HG03108 (cell line): ENCODE results near the gene ZBTB44.
"Not testable (repeated sequence)": the region's sequence is repeated elsewhere in the genome, so short reads cannot be mapped to it uniquely, and the experiment has no call there.

Experiments used
- ATAC-seq: cut with Tn5 transposase; IDR thresholded peaks from one replicate; pipeline ENCODE4 v1.9.1; 2021; ENCODE audit warnings: moderate library complexity; ENCODE audit not compliant: unreplicated experiment

The ZBTB44 gene

DNA sequence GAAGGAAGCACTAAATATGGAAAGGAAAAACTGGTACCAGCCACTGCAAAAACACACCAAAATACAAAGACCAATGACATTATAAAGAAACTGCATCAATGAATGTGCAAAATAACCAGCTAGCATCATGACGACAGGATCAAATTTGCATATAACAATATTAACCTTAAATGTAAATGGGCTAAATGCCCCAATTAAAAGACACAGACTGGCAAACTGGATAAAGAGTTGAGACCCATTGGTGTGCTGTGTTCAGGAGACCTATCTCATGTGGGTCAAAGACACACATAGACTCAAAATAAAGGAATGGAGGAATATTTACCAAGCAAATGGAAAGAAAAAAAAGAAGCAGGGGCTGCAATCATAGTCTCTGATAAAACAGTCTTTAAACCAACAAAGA is 63.0 kb downstream of the ZBTB44 start:
- not testable (repeated sequence) for ATAC-seq

DNA sequence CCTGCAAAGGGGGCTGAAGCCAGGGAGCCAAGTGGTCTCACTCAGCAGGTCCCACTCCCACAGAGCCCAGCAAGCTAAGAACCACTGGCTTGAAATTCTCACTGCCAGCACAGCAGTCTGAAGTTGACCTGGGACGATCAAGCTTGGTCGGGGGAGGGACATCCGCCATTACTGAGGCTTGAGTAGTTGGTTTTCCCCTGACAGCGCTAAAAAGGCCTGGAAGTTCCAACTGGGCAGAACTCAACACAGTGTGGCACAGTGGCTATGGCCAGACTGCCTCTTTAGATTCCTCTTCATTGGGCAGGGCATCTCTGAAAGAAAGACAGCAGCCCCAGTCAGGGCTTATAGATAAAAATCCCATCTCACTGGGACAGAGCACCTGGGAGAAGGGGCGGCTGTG is 64.8 kb downstream of the ZBTB44 start:
- ATAC-seq: not testable (repeated sequence)

DNA sequence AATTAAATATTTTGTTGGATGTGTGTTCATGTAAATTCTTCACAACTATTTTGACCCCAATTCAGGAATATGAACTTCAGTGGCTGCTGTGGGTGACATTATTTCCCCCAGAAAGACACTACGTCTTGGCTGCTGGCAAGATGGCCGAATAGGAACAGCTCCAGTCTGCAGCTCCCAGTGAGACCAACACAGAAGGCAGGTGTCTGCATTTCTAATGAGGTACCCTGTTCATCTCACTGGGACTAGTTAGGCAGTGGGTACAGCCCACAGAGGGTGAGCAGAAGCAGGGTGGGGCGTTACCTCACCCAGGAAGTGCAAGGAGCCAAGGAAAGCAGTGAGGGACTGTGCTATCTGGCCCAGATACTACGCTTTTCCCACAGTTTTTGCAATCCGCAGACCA is 65.3 kb downstream of the ZBTB44 start:
- no peak for ATAC-seq

DNA sequence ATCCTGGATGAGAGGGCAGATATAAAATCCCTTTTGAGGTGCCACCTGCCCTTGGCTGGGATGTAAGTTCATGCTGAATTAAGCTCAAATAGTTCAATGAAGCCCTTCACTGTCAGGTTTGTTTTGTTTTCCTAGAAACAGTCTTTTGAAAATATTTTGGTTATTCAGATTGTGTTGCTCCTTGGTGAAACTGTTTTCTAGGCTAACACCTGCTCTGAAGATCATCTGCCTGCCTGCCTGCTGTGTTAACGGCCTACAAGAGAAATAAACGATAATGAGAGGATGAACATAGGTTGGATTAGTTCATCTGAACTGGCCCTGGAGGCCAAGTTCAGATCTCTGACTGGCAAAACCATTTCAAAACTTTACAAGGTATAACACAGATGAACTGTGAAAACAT is 67.4 kb downstream of the ZBTB44 start:
- ATAC-seq: no peak

DNA sequence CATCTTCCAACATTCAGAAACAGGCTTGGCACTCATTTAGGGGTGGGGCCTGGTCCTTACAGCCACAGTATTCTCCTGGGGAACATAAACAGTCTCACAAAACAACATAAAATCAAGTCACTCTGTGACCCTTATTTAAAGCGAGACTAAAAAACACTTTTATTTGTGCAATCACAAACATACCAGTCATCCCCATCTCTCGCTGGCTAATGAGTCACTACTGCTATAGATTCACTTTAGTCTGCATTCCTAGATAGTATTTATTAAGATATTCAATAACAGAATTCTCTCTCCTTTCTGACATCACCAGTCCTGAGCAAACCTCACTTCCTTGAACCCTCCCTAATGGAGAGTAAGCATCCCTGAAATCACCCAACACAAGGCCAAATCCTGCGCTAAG is 68.0 kb downstream of the ZBTB44 start:
- ATAC-seq: no peak

DNA sequence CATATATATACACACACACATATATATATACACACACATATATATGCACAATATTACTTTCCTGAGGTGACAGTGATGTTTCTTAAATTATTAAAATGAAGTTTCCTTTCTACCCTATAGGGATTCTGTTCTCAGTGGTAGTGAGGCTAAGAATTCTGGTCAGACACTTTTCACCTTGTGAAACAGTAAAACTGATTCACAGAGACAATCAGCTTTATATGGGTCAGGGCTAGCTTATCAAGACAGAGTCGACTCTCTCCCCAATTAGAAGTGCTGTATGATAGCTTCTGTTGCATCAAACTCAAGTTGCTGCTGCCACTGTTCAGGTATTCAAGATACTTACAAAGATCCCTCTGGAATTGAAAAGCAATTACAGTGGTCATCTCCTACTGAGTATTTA is 68.4 kb downstream of the ZBTB44 start:
- no peak for ATAC-seq

DNA sequence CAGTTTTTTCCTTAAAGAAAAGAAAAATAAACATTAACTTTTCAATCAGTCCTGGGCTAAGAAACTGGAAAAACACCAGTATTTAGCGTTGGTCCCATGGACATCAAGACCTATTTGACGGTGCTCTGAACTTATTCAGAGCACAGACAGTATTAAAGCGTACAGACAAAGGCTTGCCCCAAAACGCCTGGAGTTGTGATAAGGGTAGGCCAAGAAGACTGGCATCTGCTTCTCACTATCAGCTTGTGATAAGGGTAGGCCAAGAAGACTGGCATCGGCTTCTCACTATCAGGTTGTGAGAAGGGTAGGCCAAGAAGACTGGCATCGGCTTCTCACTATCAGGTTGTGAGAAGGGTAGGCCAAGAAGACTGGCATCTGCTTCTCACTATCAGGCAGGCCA is 69.3 kb downstream of the ZBTB44 start:
- ATAC-seq: not testable (repeated sequence)

DNA sequence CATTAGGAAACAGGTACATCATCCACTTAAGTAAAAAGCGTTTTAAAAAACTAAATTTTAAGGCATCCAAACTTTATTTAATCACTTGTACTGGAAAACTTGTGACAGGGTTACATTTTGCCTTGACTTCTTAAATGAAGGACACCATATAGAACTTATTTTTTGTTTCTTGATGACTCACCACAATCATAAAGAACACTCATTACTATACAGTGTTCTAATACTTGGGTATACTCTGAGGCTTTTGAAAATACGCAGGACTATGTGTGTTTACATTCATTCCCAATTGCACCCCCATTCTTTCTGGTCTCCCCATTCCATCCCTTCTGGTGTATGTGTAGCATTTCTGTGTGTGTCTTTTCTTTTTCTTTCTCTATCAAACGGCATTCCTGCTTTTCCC is 69.9 kb downstream of the ZBTB44 start:
- no peak for ATAC-seq

DNA sequence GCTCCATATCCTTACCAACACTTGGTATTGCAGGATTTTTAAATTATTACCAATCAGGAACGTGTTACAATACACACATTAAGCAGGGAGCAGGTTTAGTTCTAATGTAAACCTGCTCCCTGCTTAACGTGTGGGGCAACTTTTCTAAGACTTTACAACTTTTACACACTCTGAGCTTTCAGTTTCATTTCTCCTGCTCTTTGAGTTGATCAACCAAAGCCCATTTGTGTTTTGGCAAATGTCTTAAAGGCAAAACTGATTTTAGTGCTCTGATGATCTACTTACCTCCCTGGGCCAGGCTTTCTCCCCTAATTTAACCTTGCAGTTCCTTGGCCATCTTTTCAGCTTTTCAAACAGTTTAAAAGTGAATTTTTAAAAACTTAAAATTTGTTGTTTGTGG is 70.9 kb downstream of the ZBTB44 start:
- peak; percentile 83 for ATAC-seq

DNA sequence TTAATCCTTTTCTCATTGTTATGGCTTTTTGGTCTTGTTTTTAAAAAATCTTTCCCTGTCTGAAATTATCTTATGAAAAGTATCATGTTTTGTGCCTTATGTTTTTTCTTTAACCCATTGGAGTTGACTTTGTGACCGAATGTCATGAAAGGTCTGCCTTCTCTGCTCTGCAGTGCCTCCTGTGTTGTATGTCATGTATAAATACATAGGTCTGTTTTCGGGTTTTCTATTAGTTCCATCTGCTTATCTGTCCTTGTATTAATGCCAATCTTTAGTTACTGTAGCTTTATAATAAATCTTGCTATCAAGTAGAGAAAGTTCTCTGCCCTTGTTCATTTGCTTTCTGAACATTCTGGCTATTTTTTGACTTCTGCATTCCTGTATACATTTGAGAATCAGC is 73.0 kb downstream of the ZBTB44 start:
- ATAC-seq: no peak

DNA sequence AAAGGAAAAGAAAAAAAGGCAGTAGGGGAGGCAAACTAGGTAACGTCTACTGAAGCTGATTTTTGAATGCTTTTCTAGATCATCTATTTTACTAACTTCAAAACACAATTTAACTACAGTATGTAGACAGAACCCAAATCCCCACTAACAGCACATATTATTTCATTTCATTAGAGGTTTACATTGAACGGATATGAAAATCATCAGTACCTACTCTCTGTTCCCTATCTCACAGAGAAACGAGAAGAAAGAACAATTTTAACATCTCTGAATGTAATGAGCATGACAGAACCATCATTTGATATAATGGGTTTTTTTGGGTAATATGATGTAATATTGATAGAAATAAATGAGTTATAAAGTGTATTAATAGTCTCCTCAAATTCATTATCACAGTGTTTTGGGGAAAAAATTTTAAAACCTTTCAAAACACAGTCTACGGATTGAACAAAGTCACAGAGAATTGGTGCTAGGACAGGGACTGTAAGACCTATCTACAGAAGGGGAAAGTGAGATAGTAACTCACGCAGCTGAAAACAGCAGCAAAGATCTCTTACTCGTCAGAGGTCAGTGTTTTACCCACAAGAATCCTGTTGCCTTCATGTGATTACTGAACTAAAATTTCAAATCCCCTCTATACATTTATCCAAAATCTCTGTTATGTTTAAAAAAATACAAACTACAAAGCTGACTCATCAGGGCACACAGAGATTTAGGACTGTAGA is 77.3 kb downstream of the ZBTB44 start:
- ATAC-seq: no peak

DNA sequence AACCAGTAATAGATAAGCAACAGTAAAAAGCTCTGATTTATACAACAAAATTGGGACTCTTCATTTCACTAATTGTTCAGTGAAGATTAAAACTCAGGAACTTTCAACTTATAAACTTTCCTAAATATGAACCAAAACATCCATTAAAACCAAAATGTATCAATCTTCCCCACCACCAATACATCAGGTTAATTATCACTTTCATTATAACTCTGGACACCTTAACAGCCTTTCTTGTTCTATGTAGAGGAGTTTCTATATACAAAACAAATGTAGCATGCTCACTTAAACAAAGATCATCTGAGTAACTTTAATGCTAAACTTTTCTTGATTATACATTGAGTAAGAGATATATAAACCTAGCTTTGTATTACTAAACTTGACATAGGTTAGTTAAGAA is 80.4 kb downstream of the ZBTB44 start:
- no peak for ATAC-seq

DNA sequence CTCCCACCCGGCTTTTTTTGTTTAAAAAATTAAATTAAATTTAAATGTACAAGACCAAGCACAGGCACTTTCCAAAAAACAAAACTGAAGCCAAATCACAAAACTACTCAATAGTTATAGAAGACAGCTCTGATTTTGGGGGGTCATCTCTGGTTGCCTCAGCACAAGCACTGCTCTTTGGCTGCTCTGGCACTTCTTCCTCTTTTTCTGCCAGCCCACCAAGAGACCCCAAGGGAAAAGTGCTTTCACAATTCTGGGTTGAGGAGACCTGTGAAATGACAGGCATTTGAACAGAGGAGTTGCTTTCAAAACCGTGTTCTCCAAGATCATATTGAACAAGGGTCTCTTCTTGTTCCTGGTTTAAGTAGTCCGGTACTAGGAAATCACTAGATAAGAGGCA is 80.8 kb downstream of the ZBTB44 start:
- not testable (repeated sequence) for ATAC-seq

DNA sequence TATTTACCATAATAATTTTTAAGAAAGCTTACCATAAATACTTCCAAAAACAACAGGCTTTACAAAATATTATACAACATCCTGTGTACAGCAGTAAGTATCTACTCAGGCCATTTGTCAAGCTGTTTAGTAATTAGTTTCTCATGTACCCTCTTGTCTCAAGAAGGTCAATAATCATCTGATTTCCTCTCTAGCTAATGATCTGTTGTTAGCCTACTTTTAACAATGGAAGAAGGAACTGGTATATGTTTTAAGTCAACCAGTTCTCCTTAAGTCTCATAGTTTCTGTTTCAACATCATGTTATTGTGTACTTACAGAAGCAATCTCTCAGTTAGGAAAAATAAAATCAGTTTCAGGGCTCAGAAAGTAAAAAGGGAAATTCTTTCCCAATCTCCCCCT is 81.2 kb downstream of the ZBTB44 start:
- not testable (repeated sequence) for ATAC-seq

DNA sequence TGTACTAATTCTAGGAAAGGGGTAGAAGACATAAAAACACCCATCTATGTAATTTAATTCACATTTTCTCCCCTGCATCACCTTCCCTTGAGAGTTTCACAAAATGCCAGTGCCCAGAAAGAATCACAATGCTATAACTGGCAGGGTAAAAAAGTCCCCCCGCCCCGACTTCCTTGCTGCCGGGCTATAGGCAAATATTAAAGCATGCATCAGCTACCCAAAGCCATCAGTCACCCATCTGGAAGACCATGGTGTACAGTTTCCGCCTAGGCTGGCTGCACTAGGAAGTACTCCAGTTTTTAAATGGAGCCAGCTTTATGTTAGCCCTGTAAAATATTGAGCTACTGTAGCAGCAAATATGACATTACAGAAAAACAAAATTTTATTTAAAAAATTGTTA is 87.3 kb downstream of the ZBTB44 start:
- ATAC-seq: no peak

DNA sequence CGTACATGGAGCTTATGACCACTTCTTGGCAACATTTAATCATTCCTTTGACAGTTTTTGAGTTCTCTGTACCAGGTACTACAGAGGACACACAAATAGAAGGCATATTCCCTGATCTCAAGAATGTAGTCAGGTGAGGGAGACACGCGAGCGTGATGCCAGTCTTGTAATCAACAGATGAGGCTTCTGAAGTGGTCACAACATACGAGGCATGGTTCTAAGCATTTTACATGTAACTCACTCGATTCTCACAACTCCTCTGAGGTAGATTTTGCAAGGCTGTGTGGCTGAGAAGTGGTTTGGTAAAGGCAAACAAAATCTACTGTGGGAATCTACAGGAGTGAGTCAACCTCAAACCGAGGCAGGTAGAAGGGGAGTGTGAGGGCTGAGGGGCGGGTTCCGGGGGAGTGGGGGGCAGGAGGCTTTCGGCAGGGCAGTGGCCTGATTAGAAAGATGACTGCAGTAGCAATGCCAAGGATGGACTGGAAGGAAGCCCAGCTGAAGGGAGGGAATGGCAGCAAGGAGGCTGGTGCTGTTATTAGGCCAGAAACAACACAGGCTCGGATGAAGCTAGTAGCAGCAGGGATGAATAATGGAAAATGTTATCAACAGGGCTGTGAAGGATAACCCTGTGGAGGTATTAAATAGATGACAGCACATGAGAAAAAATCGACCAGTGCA is 91.3 kb downstream of the ZBTB44 start:
- ATAC-seq: no peak

DNA sequence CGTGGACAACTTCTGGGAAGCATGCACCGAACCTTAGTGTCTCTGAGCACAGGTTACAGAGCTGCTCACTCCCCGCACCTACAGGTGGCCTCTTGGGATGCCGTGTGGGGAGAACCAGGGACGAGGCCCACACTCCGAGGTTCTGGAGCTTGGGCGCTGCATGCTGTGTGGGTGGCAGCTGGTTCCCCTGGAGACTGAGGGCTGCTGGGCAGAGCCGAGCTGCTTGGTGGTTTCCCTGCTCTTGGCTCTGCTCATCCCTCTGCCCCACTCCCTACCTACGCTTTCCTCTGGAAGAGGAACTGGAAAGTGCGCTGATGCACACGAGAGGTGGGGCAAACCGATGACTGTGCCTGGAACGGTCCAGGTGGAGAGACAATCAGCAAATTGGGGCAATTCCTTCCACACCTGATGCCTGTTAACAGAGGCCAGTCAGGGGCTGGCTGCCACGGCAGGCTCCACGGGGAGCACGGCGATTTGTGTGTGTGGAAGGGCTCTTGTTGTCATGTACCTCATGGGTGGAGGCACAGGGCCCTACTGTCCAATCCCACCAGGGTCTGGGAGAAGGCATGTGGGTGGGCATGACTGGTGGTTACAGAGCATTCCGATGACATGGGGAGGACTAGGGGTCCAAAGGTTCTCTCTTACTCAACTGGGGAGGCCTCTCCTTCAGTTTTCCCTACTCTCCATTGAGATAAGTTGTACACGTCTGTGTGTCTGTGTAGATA is 94.2 kb downstream of the ZBTB44 start:
- no peak for ATAC-seq

DNA sequence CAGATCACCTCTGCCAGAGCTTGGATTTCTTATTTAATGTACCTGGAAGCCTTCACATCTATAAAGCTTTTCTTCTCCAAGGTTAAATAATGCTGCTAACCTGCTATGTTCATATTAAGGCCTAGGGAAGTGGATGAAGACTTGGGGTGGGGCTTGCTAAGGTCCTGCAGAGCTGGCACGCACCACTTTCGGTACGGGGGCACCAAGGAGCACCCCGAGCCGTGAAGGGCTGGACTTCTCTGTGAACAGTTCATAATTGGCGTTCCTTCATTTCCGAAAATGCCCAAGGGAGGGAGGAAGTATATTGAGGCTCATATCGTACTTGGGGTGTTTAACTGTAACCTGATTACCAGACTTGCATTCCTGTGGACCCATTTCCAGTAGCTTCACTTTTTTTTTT is 95.6 kb downstream of the ZBTB44 start:
- ATAC-seq: no peak

DNA sequence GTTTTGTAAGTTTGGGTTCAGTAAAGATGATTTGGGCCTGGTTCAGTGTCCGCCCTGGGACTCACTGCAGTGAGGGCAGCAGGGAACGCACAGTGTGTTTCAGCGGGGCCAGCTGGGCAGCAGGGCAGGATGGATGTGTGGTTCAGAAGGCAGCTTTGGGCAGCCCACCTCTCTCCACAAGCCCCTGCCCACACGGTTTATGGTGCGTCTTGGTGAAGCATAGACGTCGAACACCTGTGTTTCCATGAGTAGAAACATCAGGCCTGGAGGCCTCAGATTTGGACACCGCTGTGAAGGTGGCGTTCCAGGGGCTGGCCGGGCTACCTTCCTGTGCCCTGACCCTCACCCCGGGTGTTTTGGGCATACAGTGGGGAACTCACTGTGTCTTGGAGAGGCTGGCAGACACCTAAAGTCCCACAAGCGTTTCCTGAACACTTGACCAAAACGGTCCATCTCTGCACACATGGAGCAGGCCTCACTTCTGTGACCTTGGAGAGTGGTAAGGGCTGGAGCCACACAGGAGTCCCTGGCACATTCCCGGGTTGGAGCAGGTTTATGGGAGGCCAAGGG is 96.1 kb downstream of the ZBTB44 start:
- ATAC-seq: no peak

DNA sequence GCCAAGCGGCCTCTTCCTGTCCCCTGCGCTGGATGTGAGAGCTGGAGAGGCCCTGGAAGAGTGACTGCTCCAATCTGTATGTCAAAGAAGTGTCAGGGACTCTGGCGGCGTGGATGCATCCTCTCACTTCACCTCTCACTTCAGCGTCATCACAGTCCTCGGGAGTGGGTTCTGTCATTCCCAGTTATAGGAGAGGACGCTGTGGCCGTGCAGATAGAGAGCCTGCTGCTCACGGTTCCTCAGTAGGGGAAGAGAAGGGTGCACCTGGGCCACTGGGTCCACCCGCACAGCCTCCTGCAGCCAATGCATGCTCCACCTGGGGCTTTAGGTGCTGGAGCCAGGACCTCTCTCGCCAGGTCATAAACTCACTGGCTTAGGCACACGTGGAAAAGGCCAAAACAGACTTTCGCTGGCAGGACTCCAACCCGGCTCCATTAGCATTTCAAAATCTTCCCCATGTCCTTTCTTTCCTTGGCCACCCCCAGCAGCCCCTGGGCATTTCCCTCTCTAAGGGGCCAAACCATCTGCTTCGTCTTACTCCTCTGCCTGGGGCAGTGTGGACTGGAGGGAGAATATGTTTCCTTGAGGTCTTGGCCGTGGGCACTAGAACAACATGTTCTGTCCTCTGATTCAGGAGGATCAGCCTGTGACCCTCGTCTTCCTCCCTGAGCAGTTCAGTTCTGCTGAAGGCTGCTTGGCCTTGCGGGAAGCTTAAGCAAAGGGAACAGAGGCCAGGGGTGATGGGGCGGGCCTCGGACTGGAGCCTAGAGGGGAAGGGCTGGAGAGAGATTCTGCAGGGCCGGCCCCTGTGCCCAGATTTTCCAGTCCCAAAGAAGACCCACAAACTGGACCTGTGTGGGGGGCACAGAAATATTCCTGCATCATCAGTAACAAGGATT is 97.3 kb downstream of the ZBTB44 start:
- ATAC-seq: no peak
